ENCODE results near the gene EPB41L2.
"Not testable (repeated sequence)": the region's sequence is repeated elsewhere in the genome, so short reads cannot be mapped to it uniquely, and the experiment has no call there.

The EPB41L2 gene
- total RNA-seq = 9.1 to 17.0 (median 11.6) reads per million in 4 donors

DNA sequence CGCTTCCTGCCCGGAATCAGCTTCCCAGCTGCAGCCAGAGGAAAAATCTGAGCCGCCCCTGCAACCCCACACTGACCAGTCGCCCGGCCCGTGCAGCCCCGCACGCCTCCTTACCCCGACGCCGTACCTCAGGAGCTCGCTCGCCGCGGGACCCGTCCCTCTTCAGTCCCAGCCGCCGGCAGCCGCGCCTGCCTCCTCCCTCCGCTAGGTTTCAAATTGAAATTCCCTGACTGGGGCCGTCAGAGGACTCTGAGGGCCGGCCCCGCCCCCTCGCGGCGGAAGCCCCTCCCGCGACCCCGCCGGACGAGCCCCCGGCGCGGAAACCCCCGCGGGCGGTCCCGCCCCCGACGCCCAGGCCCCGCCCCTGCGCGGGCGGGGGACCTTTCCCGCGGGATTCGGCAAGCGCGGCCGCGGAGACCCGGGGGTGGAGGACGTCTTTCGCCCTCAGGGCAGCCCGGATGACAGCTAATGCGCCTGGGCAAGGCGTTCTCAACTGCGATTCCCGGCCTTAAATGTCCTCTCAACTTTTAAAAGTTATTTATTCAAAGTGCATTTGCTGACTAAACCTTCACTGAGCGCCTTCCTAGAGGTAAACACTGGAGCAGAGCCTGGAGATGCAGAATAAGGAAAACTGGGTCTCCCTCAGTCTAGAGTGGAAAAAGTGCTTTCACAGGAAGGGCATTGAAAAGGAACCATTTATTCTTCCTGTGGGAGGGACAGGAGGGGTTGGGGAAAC is at the start of gene EPB41L2:
Gene EPB41L2, minus strand, starts transcription at position 218 of the 736 bp plus-strand sequence. CDS start 106,760 bp downstream, outside the sequence.
- DNase-seq = peak; percentile 66 to 78 (median 75)

DNA sequence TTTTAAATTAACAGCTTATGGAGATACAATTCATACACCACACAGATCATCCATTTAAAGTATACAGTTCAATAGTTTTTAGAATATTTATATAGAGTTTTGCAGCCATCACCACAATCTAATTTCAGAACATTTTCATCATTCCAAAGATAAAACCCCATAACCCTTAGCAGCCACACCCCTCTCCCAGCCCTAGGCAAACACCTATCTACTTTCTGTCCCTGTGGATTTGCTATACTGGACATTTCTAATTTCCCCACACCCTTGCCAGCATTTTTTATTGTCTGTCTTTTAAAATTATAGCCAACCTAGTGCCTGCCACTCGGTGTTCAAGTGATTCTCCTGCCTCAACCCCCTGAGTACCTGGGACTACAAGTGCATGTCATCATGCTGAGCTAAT is 49.2 kb upstream of the EPB41L2 start:
- DNase-seq = no peak

DNA sequence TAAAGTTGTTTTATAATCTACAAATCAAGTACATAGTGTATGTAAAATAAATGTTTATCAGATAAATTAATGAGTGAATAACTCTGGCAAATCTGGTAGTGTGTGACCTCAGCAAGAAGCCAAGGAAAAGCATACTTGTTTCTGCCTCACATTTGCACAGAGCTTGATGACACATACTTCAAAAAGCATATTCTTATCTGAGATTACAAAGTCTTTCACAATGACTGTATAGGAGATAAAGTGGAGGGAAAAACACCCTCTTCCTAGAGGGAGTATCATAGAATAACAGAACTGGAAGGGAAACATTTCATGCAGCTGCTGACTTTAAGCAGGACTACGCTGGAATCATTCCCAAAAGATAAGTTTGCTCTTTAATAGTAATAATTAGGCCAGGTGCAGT is 44.1 kb upstream of the EPB41L2 start:
- no peak for DNase-seq

DNA sequence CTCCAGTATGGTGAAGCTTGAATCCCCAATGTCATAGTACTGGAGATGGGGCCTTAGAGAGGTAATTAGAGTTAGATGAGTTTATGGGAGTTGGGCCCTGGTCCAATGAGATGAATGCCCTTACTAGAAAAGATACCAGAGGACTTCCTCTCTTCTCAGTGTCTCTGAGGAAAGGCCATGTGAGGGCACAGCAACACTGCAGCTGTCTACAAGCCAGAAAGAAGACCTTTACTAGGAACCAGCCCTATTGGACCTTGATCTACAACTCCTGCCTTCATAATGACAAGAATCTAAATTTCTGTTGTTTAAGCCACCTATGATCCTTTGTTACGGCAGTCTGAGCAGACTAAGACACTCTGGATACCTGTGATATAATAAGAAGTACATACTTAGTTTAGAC is 40.9 kb upstream of the EPB41L2 start:
- DNase-seq = no peak

DNA sequence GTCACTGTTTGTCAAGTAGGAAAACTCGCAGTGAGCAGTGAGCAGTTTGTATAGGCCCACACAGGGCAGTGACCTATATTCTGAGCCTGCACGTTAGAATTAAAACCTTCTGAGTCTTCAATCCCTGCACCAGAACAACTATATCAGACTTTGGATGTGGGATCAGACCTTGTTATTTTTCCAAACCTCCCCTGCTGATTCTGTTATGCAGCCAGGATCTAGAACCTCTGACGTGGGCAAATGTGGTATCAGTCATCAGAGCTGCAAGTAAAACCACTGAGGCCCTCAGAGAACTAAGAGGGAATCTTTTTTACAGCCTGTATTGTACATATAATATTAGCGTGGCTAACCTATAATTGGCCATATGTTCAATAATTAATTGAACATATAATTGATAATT is 40.3 kb upstream of the EPB41L2 start:
- no peak for DNase-seq

DNA sequence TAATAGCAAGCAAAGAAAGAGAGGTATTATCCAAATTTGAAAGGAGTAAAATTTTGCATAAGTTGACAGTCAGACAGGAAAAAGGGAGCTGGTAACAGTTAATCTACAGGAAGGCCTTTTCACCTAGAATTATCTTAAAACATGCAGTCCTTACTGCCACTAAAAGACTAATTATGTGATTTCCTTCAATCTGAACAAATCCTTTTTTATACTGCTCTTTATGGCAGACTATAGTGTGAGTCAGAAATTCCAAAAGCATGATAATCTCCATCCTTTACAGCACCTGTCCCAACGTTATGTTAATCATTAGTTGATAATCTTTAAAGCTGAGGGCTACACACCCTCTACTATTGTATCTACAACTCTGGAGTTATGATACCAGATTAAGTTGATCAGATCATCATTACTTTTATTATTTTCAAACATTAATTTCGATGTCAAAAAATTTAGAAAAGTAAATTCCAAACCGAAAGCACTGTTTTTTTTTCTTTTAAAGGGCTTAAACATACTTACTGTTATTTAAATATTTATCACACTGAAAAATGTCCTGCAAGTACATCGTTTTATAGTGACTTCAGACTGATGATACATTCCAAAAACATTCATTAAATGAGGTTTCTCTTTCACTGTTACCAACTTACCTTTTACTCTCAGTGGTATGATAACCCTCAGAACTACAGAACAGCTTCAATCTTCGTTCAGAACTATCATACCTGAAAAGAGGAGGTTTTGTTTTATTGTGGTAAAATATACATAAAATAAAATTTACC is 39.1 kb upstream of the EPB41L2 start:
- DNase-seq = no peak

DNA sequence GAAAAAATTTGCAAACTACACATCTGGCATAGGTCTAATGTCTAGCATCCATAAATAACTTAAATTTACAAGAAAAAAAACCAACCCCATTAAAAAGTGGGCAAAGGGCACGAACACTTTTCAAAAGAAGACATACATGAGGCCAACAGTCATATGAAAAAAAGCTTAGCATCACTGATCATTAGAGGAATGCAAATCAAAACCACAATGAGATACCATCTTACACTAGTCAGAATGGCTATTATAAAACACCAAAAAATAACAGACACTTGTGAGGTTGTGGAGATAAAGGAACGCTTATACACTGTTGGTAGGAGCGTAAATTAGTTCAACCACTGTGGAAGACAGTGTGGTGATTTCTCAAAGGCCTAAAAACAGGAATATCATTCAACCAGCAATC is 33.7 kb upstream of the EPB41L2 start:
- no peak for DNase-seq

DNA sequence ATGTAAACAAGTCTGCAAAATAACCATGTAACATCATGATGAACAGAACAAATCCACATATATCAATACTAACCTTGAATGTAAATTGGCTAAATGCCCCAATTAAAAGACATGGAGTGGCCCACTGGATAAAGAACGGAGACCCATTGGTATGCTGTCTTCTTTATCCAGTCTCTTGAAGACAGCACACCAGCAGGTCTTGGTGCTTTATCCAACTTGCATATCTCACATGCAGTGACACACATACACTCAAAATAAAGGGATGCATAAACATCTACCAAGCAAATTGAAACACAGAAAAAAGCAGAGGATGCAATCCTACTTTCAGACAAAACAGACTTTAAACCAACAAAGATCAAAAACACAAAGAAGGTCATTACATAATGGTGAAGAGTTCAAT is 30.3 kb upstream of the EPB41L2 start:
- DNase-seq = no peak

DNA sequence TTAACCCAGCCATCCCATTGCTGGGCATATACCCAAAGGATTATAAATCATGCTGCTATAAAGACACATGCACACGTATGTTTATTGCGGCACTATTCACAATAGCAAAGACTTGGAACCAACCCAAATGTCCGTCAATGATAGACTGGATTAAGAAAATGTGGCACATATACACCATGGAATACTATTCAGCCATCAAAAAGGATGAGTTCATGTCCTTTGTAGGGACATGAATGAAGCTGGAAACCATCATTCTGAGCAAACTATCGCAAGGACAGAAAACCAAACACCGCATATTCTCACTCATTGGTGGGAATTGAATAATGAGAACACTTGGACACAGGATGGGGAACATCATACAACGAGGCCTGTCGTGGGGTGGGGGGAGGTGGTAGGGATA is 28.9 kb upstream of the EPB41L2 start:
- not testable (repeated sequence) for DNase-seq

DNA sequence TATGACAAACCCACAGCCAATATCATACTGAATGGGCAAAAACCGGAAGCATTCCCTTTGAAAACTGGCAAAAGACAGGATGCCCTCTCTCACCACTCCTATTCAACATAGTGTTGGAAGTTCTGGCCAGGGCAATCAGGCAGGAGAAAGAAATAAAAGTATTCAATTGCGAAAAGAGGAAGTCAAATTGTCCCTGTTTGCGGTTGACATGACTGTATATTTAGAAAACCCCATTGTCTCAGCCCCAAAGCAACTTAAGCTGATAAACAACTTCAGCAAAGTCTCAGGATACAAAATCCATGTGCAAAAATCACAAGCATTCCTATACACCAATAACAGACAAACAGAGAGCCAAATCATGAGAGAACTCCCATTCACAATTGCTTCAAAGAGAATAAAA is 27.3 kb upstream of the EPB41L2 start:
- DNase-seq = not testable (repeated sequence)

DNA sequence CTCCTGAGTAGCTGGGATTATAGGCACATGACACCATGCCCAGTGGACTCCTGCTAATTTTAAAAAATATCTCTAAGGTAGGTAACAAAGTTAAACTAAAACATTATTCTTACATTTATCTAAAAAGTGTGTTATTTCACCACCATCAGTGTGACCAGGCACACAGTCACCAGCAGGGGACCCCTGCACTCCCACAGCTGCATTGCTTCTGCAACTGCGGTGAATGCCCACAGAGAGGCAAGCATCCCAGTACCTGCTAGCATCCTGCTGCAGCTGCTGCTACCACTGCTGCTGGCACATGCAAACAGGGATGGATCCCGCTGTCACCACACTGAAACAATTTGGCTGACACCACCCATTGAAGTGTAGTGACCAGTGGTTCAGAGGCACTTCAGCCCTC is 21.9 kb upstream of the EPB41L2 start:
- DNase-seq = no peak

DNA sequence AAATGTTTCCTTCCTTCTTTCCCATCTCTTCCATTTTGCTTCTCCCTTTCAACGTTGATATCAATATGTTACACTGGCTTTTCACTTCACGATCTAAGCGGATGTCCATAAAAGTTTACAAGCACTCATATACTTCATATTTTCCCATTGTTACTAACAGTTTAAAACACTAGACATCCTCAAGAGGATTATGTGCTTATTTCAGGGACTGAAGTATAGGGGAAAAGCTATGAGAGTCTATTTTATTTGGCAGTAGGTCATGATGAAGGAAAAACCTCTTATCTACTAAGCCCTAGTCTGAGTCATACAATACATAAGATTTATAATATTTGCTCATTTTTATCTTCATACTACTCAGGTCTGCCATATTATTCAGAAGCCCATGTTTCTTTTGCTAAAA is 20.6 kb upstream of the EPB41L2 start:
- DNase-seq = no peak

DNA sequence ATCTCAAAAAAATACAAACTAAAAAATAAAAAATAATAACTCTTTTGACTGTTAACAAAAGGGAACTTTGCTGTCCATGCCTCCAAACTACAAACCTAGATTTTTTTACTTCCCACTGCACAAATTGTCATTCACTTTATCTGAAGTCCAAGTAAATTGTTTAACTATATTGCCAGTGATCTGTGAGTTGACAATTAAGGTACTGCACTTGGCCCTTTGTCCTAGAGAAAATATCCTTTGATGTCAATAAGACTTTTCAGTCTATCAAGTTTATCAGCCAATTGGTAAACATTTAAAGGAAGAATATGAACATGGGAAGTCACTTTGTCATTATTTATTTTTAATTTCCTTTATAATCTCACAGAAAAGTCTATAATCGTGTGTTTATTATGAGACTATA is 19.3 kb upstream of the EPB41L2 start:
- no peak for DNase-seq

DNA sequence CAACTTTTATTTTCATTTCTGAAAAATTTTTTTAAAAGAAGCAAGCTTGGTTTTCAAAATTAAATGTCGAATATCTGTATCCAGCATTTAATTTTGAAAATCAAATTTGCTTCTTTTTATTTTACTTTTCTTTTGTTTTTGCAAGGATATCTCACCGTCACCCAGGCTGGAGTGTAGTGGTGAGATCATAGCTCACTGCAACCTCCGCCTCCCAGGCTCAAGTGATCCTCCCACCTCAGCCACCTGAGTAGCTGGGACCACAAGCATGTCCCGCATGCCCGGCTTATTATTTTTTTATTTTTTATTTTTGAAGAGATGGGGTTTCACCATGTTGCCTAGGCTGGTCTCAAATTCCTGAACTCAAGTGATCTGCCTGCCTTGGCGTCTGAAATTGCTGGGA is 17.0 kb upstream of the EPB41L2 start:
- DNase-seq = no peak

DNA sequence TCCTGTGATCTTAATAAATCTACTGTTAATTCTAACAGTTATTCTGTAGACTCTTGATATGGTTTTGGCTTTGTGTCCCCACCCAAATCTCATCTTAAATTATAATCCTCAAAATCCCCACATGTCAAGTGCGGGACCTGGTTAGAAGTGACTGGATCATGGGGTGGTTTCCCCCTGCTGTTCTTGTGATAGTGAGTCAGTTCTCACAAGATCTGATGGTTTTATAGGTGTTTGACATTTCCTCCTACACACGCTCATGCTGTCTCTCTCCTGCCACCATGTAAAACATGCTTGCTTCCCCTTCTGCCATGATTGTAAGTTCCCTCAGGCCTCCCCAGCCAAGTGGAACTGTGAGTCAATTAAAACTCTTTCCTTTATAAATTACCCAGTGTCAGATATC is 10.5 kb upstream of the EPB41L2 start:
- no peak for DNase-seq

DNA sequence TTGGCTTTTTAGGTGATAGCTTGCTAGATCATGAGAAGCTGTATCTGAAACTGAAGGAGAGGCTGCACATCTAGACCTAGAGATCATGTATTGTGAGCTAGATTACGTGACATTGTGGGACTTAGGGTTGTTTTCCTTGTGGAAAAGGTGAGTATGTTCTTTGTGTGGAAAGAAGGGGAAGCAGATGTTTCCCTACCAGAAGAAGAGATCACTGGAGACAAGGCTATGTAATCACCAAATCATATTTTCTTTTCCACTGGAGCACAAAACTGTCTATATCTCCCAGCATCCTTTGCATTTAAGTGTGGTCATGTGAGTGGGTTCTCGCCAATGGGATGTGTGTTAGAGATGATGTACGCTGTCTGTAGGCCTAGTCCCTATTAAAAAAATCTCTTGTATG is 7.0 kb upstream of the EPB41L2 start:
- DNase-seq = no peak

DNA sequence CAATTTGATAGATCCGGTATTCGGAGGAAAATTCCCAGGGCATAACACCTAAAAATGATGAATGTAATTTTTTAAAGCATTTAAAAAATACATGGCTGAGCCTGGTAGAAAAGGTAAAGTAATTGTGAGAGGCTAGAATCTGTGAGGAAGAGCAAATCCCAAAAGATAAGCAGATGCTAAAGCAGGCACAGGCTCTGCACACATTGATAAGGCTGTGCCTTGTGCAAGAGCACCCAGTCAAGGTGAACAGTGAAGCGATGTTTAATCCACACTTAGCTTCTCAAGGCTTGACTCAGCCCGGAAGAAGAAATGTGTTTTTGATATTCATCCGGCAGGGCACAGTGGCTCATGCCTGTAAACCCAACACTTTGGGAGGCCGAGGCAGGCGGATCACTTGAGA is 5.1 kb upstream of the EPB41L2 start:
- no peak for DNase-seq

DNA sequence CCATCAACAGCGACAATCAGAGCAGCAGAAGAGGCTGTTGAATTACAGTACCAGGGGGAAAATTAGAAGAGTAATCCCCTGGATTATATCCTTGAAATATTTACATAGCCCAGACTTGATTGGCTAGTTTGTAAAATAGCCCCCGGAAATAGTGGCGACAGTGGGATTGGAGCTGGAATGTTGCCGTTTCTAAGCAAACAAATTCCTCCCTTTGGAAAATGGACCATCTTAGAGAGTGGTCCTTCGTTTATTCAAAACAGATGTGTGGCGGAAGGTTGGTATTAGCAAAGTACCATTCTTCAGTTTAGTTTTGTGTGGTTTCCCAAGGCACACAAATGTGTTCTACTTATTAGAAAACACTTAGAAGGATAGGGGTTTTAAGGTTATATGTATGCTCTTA is 4.5 kb upstream of the EPB41L2 start:
- no peak for DNase-seq

DNA sequence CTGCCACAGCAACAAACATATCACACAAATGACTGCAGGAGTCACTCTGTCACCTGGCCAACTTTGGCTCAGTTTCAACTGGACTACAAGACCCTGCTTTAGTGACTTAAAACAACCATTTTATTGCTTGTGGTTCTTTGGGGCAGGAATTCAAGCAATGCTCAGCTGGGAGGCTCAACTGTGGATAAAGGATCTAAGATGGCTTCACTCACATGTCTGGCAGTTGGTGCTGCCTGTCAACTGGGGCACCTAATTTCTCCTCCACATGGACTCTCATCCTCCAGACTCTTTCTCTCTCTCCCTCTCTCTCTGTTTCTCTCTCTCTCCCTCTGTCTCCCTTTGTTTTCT is 2.8 kb upstream of the EPB41L2 start:
- no peak for DNase-seq

DNA sequence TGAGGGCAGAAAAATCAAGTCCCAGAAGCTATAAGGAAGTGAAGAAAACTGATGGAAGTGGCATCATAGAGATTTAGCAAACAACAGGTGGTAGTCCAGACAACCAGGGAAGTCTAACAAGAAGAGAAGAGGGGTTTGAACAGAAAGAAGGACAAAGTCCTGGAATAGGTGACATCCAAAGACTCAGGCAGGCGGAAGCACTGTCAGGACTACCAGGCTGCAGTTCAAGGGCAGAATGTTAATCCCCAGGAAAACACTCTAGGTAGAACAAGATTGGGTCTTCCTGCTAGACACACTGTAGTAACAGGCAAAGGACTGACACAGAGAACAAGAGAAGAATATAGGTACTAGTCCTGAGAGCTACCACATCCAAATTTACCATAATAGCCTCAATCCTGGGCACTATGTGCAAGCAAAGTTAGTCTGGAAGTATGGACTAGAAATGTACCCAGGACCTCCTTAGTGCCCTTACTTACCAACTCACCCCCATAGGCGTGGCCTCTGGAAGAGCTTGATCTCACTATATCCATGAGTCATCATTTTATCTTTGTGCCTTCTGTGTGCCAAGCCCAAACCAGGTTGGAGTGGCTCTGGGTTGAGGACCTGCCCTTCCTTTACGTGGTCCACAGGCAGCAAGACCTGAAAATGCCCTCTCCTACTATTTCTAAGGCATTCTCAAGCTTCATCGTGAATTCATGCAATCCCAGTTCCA is 2.2 kb upstream of the EPB41L2 start:
- no peak for DNase-seq

DNA sequence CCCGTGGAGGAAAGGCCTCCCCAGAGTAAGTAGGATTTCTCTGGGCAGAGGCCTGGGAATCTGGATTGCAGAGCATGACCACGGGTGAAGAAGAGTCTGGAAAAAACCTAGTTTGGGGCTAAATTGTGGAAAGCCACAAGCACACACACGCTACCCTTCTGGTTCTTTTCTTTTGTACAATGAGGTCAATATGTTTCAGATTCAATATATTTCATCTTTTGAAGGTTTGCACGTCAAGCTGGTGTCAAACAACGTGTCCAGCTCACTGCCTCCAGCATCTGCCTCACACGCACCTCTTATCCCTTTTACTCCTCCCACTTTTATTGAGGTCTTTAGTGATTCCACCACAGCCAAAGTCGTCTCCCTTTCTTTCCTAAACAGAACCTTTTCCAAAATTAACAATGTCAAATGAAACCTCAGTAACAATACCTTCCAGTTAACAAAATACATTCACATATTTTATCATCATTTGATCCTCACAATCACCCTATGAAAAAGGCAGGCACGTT is 773 bp upstream of the EPB41L2 start:
- no peak for DNase-seq

DNA sequence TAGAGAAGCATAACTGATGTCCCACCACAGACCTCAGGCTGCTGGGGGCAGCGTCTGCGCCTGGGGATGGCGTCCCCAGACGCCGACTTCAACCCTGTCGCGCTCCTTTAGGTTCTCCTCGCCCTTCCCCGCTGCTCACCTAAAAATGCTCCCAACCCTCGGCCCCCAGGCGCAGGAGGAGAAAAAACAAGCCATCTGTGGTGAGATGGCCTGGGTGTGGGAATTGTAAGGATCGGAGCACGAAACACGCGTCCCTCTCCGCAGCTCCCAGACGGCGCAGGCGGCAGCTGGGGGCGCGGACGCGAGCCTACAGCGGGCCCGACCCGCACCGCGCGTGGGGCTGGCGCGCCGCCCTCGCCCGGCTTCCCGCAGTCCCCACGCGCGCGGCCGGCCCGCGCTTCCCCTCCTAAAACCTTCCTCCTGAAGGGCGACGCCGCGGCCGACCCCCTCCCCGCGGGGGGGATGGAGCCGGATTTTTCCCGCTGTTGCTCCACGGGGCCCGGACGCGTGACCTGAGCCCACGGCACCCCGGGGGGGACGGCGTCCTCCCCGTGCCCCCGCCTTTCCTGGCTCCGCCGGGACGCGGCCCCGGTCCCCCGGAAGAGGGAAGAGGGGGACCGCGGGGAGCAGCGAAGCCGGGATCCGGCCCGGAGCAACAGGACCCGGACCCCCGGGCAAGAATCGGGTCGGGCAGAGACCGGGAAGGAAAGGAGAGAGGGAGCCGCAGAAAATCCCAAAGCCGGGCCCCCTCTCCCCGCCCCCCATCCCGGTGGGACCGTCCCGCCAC is 611 bp downstream of the EPB41L2 start:
- DNase-seq = peak in 1 of 5 donors; percentile 8

DNA sequence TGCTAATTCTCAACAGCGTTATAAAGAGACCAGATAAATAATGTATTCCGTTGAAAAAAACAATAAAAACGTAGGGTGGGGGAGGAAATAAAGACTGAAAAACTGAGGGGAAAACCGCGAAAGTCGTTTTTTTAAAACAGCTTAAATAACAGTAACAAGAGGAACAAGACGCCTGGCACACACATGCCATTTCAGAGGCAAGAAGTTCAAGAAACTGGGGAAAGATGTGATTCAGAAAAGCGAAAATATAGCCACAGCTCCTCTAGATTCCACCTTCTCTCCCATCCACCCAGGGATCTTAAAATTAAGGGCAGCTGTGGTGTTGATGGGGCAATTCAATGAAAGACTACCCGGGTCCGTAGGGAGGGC is 1.3 kb downstream of the EPB41L2 start:
- no peak for DNase-seq

Measured in T-helper 1 cell (primary cell).